Measurements from ENCODE around the gene ARCN1. TPM values are rescaled to one million over a fixed set of nuclear protein-coding genes. Genes with fewer than 3 reads are reported as not detected.

The ARCN1 gene
- 100 to 1,000 TPM in 1 of 4 donors, 10 to 100 TPM in 3; 75.3 to 227 (median 96.2) TPM for total RNA-seq

DNA sequence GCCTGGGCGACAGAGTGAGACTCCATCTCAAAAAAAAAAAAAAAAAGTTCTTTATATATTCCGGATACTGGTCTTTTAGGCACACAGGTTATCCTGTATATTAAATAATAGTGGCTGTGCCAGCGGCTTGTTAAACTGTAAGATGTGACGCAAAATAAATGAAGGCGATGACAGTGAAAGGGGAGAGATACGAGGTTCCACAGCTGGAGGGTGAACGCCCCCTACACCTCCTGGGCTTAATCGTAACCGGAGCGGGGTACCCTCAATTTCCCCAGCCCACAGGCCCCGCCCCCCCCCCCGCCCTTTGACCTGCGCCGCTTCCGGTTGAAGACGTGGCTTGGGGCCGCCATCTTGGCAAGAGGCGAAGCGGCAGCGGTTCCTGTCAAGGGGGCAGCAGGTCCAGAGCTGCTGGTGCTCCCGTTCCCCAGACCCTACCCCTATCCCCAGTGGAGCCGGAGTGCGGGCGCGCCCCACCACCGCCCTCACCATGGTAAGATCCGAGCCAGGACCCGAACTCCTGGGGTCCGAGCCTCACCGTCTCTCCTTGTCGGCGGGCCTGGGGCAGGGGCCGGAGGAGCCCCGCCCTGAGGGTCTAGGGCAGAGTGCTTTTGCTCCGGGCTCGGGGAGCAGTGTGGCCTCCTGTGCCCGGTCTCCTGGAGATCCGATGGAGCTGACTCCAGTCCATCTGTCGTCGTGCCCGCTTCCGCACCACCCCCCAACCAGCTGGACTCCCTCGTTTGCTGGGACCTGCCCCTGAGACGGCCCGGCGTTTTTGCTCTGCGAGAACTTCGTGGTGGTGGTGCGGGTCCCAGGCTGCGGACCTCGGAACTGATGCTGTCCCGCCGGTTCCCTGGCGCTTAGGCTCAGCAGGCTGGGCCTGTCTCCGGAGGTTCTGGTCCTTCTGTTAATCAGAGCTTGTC, at the start of gene ARCN1:
Gene ARCN1, plus strand, starts transcription at position 349 of the 920 bp plus-strand sequence. Its CDS starts 139 bp downstream, at position 488.
- no peak for TF ChIP-seq CTCF (IDR thresholded peaks at IDR 0.05; ENCODE audit: low read depth)

DNA sequence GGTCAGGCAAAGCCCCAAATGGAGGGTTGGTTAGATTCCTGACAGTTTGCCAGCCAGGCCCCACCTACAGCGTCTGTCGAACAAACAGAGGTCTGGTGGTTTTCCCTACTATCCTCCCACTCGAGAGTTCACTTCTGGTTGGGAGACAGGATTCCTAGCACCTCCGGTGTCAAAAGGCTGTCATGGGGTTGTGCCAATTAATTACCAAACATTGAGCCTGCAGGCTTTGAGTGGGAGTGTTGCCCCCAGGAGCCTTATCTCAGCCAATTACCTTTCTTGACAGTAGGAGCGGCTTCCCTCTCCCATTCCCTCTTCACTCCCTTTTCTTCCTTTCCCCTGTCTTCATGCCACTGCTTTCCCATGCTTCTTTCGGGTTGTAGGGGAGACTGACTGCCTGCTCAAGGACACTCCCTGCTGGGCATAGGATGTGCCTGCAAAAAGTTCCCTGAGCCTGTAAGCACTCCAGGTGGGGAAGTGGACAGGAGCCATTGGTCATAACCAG, 49.6 kb upstream of the ARCN1 start:
- no peak for TF ChIP-seq CTCF (IDR thresholded peaks at IDR 0.05; ENCODE audit: low read depth)

- TF ChIP-seq CTCF (IDR thresholded peaks at IDR 0.05; ENCODE audit: low read depth) = no peak
Measured at GRCh38 chr11:118524356-118524755, 47.9 kb upstream of the ARCN1 start.

- TF ChIP-seq CTCF (IDR thresholded peaks at IDR 0.05; ENCODE audit: low read depth) = no peak
Measured at GRCh38 chr11:118524757-118525470, 47.3 kb upstream of the ARCN1 start.

DNA sequence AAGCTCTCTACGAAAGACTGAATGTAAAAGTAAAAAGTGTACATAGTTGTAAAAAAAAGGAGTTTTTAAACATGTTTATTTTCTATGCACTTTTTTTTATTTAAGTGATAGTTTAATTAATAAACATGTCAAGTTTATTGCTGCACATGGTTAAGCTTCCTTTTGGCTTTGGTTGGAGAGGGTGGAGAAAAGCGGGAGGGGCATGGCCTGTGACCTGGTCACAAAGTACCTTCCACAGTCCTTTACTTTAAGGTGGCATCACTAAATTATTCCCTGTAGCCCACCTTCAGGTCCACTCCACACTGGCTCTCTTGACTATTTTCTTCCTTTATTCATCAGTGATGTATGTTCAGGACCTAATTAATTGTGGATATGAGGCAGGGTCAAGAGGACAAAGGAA, 45.5 kb upstream of the ARCN1 start:
- no peak for TF ChIP-seq CTCF (IDR thresholded peaks at IDR 0.05; ENCODE audit: low read depth)

DNA sequence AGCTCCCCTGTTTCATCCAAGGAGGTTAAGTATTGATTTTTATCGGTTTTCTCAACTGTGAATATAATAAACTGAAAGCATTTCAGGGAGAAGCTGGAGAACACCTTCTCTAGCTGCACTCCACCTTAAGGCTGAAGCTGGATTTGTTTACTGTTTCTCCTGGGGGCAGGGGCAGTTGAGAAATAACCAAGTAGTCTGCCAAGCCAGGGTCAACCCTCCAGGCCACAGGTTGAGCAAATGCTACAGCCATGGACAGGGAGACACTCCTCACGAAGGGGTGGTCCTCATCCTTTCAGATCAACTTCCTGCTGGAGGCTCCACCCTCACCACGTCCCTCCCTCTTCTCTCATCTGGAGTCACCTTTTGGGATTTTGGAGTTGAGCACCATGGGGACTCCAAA, 45.1 kb upstream of the ARCN1 start, which contains the start of gene TTC36:
Gene TTC36, plus strand, starts transcription at position 366 of the 400 bp plus-strand sequence. Its CDS starts 21 bp downstream, at position 387.
- TF ChIP-seq CTCF (IDR thresholded peaks at IDR 0.05; ENCODE audit: low read depth) = no peak

GRCh38 chr11:118528511-118528910, 43.7 kb upstream of the ARCN1 start:
- no peak for TF ChIP-seq CTCF (IDR thresholded peaks at IDR 0.05; ENCODE audit: low read depth)

All from subcutaneous adipose tissue (tissue), 4 donors.